HG03045 (cell line): Measurements from ENCODE around the gene PER3.

Experiments
- ATAC-seq: cut with Tn5 transposase; IDR thresholded peaks from one replicate; pipeline ENCODE4 v1.9.1; 2021; ENCODE audit warnings: mild to moderate bottlenecking, moderate library complexity; ENCODE audit not compliant: unreplicated experiment

PER3 gene

DNA sequence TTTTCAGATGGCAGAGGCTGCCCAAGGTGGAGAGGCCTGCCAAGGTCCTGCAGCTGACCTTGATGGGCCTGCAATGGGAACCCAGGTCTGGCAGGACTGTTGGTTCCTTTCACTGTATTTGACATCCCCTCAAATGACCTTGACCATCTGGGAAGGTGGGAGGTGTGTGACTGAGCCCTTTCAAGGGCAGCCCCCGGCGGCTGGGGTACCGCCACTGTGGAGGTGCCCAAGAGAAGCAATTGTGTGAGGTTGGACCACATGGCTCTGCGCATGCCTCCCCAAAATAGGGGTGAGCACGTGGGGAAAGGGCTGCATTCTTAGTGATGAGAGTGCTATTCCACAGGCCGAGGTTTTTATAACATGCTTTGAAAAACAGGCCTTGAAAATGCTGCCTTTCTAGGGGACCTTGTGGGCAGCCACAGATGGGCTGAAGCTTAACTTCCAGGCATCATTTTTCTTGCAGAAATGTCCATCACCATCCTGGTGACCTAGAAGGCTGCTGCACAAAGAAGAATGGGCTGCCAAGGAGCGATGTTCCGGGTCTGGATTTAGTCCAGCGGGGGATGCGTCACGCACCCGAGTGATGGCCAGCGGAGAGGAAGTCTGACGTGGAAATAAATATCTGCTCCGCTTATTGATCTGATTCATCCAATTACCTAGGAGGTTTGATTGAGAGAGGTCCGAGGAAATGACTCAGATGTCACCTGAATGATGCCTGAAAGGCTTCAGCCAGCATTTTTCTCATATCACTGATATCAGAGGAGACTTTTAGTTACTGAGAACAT lies 85.2 kb downstream of the PER3 start:
- no peak for ATAC-seq

DNA sequence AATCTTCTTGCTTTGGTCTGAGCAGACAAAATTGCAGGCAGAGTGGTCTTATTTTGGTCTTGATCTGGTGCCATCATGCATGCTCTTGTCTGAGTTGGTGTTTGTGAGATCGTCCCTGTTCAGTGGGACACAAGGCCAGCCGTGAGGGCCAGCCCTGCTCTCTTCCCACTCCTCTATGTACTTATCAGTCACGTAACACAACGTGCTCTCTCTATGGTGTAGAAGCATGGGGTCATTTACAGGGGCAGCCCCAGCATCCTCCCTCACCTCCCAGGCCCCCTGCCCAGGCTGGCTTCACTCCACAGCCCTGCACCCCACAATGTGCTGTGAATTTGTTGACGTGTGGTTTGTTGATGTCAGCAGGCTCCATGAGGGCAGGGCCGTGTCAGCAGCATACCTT lies 87.0 kb downstream of the PER3 start:
- ATAC-seq = no peak

DNA sequence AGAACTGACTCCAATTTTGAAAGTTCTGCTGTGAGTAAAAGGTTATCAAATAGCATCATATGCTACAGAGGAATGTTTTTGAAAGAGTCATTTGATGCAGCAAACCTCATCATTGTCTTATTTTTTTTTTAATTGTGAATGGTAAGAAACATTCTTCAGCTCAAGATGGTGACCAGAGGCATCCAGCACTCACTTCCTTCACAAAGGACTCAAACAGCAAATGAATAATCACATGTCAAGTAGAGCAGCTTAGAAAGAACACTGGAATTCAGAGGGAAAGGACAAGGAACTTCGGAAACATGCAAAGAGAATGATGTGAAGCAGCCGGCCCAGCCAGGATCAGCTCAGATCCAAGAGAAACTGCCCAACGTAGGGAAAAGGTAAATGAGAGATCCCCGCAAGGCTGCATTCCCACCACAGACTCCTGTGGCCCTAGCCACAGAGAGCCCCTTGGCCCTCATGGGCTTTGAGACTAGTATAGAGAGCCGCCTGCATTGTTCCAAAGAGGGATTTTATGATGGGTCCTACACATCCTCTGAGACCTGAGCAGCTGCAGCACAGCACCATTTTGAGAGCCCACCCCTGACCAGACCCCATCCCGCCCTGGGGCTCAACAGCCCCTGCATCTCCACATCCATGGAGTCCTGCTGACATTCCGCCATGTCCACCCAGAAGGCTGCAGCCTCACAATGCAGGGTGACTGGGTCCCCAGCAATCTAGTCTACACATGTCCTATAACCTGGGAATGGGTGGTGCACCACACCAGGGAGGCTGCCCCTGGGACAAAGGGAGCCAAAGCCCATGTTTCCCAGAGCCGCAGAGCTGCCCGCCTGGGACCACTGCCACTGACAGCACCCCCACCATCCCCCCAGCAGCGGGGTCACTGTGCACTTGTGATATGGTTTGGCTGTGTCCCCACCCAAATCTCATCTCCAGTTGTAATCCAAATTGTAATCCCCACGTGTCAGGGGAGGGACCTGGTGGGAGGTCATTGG lies 90.0 kb downstream of the PER3 start:
- no peak for ATAC-seq

DNA sequence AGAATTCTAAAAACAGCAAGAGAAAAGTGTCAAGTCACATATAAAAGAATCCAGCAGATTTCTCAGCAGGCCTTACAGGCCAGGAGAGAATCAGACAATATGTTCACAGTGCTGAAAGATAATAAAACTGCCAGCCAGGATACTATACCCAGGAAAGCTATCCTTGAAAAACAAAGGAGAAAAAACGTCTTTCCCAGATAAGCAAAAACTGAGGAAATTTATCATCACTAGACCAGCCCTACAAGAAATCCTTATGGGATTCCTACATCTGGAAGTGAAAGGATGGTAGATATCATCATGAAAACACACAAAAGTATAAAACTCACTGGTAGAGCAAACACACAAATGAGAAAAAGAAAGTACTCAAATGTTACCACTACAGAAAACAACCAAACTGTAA lies 93.9 kb downstream of the PER3 start:
- ATAC-seq = no peak

DNA sequence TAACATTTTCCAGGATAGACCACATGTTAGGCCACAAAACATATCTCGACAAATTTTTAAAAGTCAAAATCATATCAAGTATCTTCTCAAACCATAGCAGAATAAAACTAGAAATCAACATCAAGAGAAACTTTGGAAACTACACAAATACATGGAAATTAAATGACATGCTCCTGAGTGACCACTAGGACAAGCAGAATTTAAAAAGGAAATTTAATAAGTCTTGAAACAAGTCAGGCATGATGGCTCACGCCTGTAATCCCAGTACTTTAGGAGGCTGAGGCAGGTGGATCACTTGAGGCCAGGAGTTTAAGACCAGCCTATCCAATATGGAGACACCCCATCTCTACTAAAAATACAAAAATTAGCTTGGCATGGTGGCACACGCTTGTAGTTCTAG lies 95.1 kb downstream of the PER3 start:
- ATAC-seq = no peak

DNA sequence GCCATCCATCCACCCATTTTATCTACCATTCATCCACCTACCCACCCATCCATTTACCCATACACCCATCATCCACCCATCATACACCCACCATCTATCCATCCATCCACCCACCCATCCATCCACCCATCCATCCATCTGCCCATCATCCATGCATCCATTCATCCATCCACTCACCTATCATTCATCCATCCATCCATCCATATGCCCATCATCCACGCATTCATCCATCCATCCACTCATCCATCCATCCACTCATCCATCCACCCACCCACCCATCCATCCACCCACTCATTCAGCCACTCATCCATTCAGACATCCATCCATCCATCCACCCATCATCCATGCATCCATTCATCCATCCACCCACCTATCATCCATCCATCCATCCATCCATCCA lies 100.7 kb downstream of the PER3 start:
- no peak for ATAC-seq

DNA sequence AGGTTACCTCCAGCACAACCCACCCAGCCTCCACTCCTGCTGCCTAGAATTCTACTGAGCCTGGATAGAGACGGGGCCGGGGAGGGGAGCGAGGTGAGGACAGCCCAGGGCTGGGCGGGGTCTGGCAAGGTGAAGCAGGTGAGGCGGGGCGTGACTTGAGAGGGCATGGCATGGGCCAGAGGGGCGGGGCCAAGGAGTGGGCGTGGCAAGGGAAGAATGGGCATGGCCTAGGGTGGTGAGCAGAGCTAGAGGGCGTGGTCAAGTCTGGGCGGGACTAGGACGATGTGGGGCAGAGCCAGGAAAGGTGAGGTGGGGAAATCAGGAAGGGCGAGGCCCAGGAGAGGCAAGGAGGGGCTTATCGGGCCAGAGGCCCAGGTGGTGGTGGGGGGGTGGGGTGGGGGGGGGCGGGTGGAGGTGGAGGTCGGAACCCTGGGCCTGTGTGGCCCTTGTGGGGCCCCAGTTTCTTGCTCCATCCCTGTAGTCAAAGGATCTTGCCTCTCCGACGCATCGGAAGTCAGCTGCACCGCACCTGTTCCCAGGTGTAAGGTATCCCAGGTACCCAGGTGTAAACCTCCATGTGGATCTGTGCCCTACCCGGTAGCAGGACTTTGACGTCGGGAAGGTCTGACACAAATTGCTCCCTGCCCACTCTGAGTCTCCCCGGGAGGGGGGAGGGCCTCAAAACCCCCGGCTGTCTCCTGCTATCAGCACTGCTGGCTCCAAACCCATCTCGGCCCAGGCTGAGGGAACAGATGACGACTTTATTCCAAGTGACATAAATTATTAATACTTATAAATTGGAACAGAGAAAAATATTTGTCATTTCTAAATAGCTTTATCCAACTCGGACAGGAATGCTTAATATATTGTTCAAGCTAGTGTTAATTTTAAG lies 101.7 kb downstream of the PER3 start:
- ATAC-seq = no peak

DNA sequence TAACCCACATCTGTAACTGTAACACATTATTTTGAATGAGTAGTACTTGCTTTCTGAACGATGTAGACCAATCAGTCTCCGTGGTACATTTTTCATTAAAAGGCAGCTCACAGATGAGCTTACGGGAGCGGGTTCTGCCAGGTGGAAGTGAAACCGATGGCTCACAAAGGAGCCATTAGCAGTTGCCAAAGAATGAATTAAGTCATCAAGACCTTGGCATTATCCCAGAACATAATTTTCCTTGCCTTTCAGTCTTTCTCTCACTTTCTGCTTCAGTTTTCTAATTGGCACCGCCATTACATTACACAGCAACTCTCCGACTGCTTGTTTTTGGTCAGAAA lies 102.3 kb downstream of the PER3 start:
- ATAC-seq = no peak

DNA sequence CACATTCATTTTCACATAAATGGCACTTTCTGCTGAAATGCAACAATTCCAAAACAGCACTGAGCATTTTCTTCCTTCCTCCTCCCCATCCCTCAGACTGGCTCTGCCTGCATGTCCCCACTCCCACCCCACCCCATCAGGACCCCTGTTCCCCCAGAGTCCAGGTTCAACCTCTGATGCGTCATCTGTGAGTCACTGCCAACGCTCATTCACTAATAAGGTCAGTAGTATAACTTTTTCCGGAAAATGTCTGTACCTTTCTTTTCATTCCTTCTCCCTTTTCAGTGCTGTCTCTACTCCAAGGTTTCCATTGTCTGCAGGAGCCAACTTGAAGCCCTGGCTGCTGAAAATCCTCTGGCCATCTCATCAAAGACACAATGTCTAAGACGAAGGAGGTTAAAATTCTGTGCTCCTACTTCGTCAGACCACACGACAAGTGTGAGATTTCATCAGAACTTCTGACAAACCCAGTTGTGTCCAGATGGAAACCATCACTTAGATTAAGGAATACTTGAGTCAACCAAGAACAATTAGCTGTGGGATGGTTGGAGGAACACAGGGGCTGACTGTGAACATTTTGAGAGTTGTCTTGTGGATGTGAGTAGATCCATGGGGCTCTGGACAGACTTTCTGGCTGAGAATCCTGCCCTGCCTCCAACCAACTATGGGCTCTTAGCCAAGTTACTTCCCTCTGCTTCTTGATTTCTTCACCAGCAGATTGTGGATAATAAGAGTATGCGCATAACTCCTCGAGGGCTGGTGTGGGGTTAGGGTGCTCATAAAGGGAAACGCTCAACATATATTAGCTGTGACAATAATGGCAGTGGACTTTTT lies 104.4 kb downstream of the PER3 start:
- no peak for ATAC-seq

DNA sequence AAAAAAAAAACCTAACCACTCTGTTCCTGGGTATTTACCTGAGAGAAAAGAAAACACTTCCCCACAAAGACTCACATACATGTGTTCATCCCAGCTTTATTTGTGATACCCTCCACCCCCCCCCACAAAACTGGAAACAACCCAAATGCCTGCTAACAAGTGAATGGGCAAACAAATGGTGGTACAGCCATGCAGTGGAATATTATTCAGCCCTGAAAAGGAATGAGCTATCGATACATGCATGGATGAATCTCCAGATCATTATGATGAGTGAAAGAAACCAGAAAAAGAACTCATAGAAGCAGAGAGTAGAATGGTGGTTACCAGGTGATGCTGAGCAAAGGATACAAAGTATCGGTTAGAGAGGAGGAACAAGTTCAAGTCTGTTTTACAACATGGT lies 106.8 kb downstream of the PER3 start:
- no peak for ATAC-seq

DNA sequence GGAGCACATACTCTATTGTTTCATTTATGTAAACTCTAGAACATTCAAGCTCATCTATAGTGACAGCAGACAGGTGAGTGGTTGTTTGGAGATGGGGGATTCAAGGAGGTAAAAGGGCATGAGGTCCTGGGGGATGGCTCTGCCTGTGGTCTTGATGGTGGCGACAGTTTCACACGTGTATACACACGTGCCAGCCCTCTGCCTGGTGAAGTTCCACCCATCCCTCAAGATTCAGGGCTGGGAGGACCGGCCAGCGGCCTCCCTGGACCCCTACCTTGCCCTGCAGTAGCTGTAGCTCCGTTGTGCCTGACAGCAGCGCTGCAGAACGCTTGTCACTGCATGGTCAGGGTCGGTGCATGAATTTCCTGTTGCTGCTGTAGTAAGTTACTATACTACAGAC lies 107.7 kb downstream of the PER3 start:
- ATAC-seq = no peak

DNA sequence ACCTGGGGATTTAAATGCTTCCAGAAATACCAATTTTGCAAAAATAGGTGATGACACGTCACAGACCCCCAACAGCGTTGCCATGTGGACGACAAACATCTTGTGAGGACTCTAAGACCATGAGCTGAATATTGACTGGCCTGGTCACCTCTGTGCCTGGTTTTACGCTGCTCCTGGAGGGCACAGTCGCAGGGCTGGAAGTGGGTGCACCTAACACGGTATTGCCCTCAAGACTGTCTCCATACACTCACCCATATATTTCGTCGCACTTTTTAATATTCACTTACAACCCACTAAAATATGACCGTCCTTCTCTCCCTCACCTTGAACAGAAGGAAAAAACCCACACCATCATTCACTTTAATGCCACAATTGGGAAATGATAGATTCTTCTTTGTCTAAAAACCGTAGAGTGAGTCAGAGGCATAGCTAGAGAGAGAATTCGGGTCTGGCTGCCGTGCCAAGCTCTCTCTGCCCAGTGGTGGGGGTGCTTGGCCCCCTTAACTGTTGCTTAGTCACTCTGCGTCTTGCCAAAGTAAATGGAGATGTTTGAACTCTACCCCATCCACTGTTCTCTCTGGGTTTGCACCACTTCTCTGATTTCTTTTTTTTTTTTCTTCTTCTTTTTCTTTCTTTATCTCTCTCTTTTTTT lies 109.6 kb downstream of the PER3 start:
- ATAC-seq = no peak
